Measurements from ENCODE around the gene ANKRD29.

The ANKRD29 gene, protein sequence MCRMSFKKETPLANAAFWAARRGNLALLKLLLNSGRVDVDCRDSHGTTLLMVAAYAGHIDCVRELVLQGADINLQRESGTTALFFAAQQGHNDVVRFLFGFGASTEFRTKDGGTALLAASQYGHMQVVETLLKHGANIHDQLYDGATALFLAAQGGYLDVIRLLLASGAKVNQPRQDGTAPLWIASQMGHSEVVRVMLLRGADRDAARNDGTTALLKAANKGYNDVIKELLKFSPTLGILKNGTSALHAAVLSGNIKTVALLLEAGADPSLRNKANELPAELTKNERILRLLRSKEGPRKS

DNA sequence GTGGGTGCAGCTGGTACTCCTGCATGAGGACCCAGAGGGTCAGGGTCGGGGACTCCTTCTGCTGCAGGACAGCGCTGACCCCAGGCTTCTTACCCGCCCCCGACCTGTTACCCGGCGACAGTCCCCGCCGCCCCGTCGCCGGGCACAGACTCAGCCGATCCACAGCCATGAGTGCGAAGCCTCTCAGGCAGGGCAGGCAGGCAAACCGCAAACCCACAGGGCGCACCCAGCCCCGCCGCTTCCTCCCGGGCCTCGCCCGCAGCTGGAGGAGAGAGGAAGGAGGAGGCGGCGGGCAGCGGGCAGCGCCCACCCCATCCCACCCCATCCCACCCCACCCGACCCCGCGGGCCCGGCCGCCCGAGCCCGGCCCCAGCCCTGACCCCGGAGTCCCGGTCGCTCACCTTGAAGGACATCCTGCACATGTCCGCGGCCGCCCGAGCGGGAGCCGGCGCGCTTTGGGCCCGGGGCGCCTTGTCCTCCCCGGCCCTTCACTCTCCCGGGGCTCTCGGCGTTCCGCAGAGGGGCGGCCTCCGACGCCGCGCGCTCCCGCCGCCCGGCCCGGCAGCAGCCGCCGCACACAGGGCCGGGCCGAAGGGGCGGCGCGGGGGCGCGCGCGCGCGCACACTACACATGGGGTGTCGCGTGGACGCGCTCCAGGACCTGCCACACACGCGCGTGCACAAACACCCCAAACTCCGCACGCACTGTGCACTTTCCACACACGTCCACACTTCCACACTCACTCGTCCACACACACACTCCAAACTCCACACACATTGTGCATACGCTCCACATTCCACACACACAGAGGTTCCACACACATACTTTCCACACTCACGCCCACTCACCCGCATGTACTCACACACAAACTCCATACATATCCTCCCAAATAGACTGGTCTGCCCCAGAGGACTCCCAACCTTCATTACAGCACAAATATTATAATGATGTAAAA, at the start of gene ANKRD29:
ANKRD29 (minus strand) TSS at position 603 of the 955 bp plus-strand sequence; CDS start at position 422, 181 bp downstream.
- DNase-seq: no peak

DNA sequence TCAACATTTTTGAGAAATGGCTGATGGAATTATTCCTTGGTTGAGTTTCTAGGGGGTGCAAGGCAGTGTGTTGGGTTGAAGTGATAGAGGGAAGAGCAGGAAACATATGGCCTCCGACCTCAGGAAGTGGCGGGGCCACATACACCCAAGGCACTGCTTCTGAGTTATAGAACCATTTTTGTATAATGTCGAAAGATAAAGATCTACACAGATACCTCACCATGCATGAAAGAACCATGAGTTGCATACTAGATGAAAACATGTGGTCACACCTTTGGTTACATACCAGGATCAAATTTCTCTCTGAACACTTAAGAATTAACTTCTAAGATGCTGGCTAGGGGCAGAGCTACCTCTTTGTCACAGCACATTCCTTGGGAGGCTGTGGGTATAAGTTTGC, 49.7 kb upstream of the ANKRD29 start:
- DNase-seq: no peak

DNA sequence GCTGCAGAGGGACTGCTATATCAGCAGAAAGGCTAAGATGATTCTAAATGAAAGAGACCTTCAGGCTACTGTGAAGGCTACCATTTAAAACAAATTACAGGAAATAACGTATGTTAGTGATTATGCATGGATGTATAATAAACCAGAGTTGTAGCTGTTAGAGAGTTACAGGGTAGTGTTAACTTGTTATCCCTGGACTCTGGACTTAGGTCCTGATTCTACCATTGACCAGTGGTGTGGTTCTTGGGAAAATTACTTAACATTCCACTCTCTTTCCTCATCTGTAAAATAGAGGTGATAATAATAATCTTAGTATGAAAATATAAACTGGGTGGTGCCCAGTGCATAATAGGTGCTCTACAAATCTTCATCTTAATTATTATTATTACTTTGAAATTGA, 48.7 kb upstream of the ANKRD29 start:
- DNase-seq: no peak

- DNase-seq: no peak
These were observed 48.2 kb upstream of the ANKRD29 start for GRCh38 chr18:23710946-23711345.

- no peak for DNase-seq
These were observed 47.4 kb upstream of the ANKRD29 start for GRCh38 chr18:23710068-23710527.

DNA sequence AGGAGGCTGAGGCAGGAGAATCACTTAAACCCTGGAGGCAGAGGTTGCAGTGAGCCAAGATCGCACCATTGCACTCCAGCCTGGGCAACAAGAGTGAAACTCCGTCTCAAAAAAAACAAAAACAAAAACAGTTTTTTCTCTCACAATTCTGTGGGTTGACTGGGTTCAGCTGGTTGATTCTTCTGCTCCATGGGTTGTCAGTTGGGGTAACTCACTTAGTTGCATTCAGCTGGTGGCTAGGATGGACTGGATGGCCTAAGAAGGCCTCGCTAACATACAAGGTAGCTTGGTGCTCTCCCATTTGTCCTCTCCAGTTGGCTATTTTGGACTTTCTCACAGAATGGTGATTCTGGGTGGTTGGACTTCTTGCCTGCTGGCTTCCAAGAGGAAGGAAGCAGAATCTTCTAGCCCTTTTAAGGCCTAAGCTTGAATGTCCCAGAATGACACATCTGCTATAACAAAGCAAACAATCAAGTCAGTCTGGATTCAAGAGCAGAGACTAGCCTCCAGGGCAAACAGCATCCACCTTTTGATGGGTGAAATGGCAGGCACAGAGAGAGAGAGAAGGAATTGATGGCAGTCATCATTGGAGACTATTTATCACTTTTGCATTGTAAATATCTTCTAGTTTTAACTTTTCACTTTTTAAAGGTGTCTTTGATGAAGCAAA, 44.4 kb upstream of the ANKRD29 start:
- DNase-seq: no peak

DNA sequence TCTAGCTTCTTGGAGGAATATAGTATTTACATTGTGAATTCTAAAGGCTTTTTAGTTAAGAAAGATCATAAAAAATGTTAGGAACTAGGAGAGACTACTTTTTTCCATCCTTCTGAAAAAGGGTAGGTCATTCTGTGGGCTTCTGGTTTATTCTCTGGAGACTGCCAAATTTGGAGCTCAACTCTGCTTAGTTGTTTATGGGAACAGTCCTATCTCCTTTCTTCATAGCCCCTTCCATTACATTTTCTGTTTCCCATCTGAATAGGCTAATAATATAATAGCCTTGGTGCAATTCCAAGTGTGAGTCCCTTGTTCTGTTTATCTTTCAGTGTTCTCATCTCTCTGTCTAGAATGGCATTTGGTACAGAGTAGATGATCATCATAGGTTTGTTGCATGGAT, 42.1 kb upstream of the ANKRD29 start:
- DNase-seq: no peak

- no peak for DNase-seq
These were observed 41.3 kb upstream of the ANKRD29 start for GRCh38 chr18:23703987-23704384.

- no peak for DNase-seq
These were observed 40.6 kb upstream of the ANKRD29 start for GRCh38 chr18:23703057-23703986.

GRCh38 chr18:23702606-23703005, 39.9 kb upstream of the ANKRD29 start:
- no peak for DNase-seq

- DNase-seq: no peak
These were observed 38.9 kb upstream of the ANKRD29 start for GRCh38 chr18:23701544-23702064.

DNA sequence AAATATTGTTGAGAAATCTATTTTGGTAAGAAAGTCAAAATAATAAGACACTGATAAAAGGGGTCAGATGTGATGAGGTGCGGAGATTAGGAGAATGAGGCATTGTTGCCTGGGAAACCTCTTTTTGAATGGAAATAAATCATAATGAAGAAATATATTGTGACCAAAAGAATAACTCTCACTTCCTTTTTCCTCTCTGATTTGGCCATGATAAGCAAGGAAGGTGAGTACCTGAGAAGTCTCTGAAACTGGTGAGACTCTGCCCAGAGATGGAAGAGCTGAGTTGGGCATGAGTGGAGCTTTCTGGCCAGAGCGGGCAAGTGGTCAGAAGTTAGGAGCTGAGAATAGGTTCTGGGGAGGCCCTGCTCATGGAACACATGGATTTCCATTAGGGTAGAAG, 38.3 kb upstream of the ANKRD29 start:
- no peak for DNase-seq

- no peak for DNase-seq
These were observed 32.1 kb upstream of the ANKRD29 start for GRCh38 chr18:23694637-23695430.

GRCh38 chr18:23693846-23694245, 31.1 kb upstream of the ANKRD29 start:
- no peak for DNase-seq

DNA sequence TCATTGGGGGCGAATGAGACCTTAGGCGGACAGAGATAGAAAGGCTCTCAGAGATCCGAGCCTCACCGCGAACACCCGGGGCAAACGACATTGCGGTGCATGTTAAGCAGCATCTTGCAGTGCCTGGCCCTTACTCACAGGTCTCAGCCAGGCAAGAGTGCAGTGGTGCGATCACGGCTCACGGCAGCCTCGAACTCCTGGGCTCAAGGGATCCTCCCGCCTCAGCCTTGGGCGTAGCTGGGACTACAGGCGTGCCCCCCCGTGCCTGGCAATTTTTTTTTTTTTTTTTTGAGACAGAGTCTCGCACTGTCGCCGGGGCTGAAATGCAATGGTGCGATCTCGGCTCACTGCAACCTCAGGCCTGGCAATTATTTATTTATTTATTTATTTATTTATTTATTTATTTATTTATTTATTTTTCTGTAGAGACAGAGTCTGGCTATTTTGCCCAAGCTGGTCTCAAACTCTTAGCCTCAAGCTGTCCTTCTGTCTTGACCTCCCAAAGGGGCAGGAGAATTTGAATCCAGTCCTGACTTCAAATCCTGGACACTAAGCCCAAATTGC, 27.9 kb upstream of the ANKRD29 start:
- DNase-seq: no peak

DNA sequence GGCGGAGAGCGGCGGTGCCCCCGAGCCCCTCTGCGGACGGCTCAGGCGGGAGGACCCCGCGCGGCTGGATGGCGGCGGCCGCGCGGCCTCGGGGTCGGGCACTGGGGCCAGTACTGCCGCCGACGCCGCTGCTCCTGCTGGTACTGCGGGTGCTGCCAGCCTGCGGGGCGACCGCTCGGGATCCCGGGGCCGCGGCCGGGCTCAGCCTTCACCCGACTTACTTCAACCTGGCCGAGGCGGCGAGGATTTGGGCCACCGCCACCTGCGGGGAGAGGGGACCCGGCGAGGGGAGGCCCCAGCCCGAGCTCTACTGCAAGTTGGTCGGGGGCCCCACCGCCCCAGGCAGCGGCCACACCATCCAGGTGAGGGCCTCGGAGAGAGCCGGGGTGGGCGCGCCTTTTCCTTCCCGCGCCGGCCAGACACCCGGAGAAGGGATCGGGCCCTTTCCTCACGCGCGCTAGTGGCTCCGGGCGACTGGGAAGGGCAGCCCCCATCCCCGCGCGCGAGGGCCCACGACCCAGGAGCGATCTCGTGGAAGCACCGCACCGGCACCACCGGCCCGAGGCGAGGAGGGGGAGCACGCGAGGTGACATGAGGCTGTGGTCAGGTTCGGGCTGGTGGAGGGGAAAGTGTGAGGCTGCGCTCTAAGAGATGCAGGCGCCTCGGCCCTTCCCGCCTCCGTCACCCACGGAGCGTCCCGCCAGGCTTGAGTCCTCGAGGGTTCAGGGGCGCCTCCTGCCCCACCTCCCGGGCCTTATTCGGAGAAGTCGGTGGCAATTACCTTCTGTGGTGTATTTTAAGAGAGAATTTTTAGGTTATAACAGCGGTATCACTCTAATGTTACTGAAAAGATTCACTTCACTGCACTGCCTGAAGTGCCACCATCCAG, 27.1 kb upstream of the ANKRD29 start:
- DNase-seq: no peak

DNA sequence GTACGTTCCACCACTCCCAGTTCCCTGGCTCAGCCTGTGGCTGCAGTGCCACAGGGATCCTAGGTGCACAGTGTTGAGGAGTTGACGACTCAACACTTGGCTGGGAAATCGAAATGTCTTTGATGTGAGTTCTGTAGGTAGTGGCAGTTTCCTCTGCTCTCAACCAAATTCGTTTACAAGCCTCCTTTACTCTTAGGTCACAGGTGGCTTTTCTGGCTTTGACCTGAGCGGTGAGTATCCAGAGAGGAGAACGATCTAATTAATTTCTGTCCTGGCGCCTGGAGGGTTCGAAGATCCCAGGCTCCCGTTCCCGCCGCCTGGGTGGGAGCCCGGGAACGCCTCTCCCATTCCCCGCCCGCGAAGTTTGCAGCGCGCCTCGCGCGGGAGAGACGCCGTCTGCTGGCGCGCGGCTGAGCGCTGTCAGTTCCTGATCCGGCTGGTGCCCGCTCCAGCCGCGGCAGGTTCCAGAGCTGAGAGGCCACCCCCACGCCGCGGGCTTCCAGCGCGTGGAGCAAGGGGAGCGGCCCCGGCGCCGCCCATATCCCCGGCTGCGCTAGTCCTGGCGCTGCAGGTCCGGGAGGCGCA, 26.4 kb upstream of the ANKRD29 start, which contains the start of gene LAMA3:
LAMA3 (plus strand) TSS at position 423 of the 585 bp plus-strand sequence. CDS start 231 bp downstream, outside the sequence.
- DNase-seq: no peak

GRCh38 chr18:23688528-23688927, 25.8 kb upstream of the ANKRD29 start:
- DNase-seq: no peak

Measured in NK-92 treated with Interleukin-12 subunit alpha and Interleukin-12 subunit beta, amount 100 ng/mL, for 24 hours (cell line).